GM23338 (cell line): ENCODE data around the gene APOBEC4. TPM values are rescaled to one million over a fixed set of nuclear protein-coding genes. Genes with fewer than 3 reads are reported as not detected.

Source experiments
- ATAC-seq: fragments of 200-7000 bp; cut with Tn5 transposase; 3 replicates; pipeline ENCODE4 v1.9.1; 2020
- DNase-seq: peaks from one replicate; pipeline ENCODE4 v3.0.0-alpha.2; 2015; ENCODE audit warnings: low spot score
- H2AFZ ChIP-seq: fragments of 200-600 bp; sonication (generic); 2 replicates; pipeline ENCODE4 v1.8.0; 2016; ENCODE audit warnings: antibody characterized with exemption, mild to moderate bottlenecking, moderate library complexity
- H3F3A ChIP-seq: fragments of 200-600 bp; sonication (generic); replicated peaks from 2 replicates; pipeline ENCODE4 v1.8.0; 2017; ENCODE audit warnings: antibody characterized with exemption, mixed run types, low read depth
- H3K27ac ChIP-seq: fragments of 200-600 bp; sonication (generic); 2 replicates; pipeline ENCODE4 v1.6.1; 2016; ENCODE audit warnings: low read depth
- H3K27me3 ChIP-seq: fragments of 200-600 bp; sonication (generic); 2 replicates; pipeline ENCODE4 v1.8.0; 2016; ENCODE audit warnings: mild to moderate bottlenecking, mixed run types, moderate library complexity; ENCODE audit not compliant: insufficient read depth
- H3K36me3 ChIP-seq: fragments of 200-600 bp; sonication (generic); 2 replicates; pipeline ENCODE4 v1.8.0; 2016; ENCODE audit warnings: mild to moderate bottlenecking; ENCODE audit not compliant: insufficient read depth
- H3K4me1 ChIP-seq: fragments of 200-600 bp; sonication (generic); 2 replicates; pipeline ENCODE4 v1.8.0; 2016; ENCODE audit warnings: mild to moderate bottlenecking, moderate library complexity; ENCODE audit not compliant: insufficient read depth
- H3K4me2 ChIP-seq: fragments of 200-600 bp; sonication (generic); 2 replicates; pipeline ENCODE4 v1.7.1; 2017; ENCODE audit warnings: mixed run types
- H3K4me3 ChIP-seq: fragments of 200-600 bp; sonication (generic); 2 replicates; pipeline ENCODE4 v1.6.1; 2016; ENCODE audit warnings: mixed run types
- H3K79me2 ChIP-seq: fragments of 200-600 bp; sonication (generic); replicated peaks from 2 replicates; pipeline ENCODE4 v1.8.0; 2017; ENCODE audit warnings: mild to moderate bottlenecking; ENCODE audit not compliant: insufficient read depth
- H3K9me2 ChIP-seq: fragments of 200-600 bp; sonication (generic); 2 replicates; pipeline ENCODE4 v1.8.0; 2017; ENCODE audit not compliant: insufficient read depth
- H4K20me1 ChIP-seq: fragments of 200-600 bp; sonication (generic); replicated peaks from 2 replicates; pipeline ENCODE4 v1.8.0; 2017; ENCODE audit warnings: mild to moderate bottlenecking; ENCODE audit not compliant: insufficient read depth
- H3K27ac Mint-ChIP-seq: 2 replicates; pipeline ENCODE4 v1.8.0; 2020; ENCODE audit warnings: inconsistent platforms, mild to moderate bottlenecking, moderate library complexity, mixed read lengths
- H3K27me3 Mint-ChIP-seq: 3 replicates; pipeline ENCODE4 v1.8.0; 2022; ENCODE audit warnings: low read depth, mild to moderate bottlenecking, moderate library complexity, mixed read lengths, inconsistent platforms; ENCODE audit not compliant: insufficient read depth, poor library complexity
- H3K36me3 Mint-ChIP-seq: 3 replicates; pipeline ENCODE4 v1.8.0; 2021; ENCODE audit warnings: low read depth, mild to moderate bottlenecking, inconsistent platforms, moderate library complexity, mixed read lengths
- H3K4me1 Mint-ChIP-seq: 3 replicates; pipeline ENCODE4 v1.8.0; 2020; ENCODE audit warnings: mild to moderate bottlenecking, inconsistent platforms, mixed read lengths
- H3K4me3 Mint-ChIP-seq: 3 replicates; pipeline ENCODE4 v1.8.0; 2021; ENCODE audit warnings: moderate library complexity, mild to moderate bottlenecking, inconsistent platforms, mixed read lengths
- H3K9me3 Mint-ChIP-seq: 3 replicates; pipeline ENCODE4 v1.8.0; 2020; ENCODE audit warnings: moderate library complexity, mild to moderate bottlenecking, inconsistent platforms, mixed read lengths
- CREB1 ChIP-seq: fragments of 250-450 bp; sonication (Bioruptor Pico); IDR thresholded peaks from 2 replicates; pipeline ENCODE4 v1.5.0; 2020; ENCODE audit warnings: low read depth, mild to moderate bottlenecking, moderate library complexity
- EZH2 ChIP-seq: fragments of 200-600 bp; sonication (generic); IDR thresholded peaks from one replicate; pipeline ENCODE4 v1.8.0; 2017; ENCODE audit warnings: antibody characterized with exemption, mild to moderate bottlenecking, low read depth; ENCODE audit not compliant: unreplicated experiment
- NANOG ChIP-seq: IDR thresholded peaks from 2 replicates; pipeline ENCODE4 v1.6.1; 2016; ENCODE audit warnings: antibody characterized with exemption, borderline replicate concordance
- POLR2AphosphoS5 ChIP-seq: IDR thresholded peaks from 2 replicates; pipeline ENCODE4 v1.6.1; 2016; ENCODE audit warnings: antibody characterized with exemption, low read depth
- STAT1 ChIP-seq: IDR thresholded peaks from one replicate; pipeline ENCODE4 v1.6.1; 2016; ENCODE audit warnings: antibody characterized with exemption; ENCODE audit not compliant: unreplicated experiment
- ZNF114 ChIP-seq: fragments of 250-450 bp; sonication (Bioruptor Pico); IDR thresholded peaks from 2 replicates; pipeline ENCODE4 v1.5.0; 2020; ENCODE audit warnings: mild to moderate bottlenecking, moderate library complexity
- polyA plus RNA-seq: library from polyadenylated mRNA; unstranded; fragments of >200 nt; fragmentation: Nextera tagmentation; extraction: Ambion mirVana; gene quantifications from 2 replicates; pipeline ENCODE4 v1.2.1, GENCODE V29; 2016
- total RNA-seq: library from RNA; depleted of rRNA; stranded (reverse); fragments of >200 nt; shearing (Covaris generic); gene quantifications from 2 replicates; pipeline ENCODE4 v1.2.3, GENCODE V29; 2014
- TF ChIP-seq, protein P1 (sequence below): IDR thresholded peaks from 2 replicates; pipeline ENCODE4 v1.6.1; 2016; ENCODE audit warnings: antibody characterized with exemption
- TF ChIP-seq, protein P2 (sequence below), 2 experiments: fragments of 200-600 bp in 1 of 2; sonication (generic) in 1 of 2; conservative IDR thresholded peaks; 2 replicates each; pipeline versions ENCODE4 v1.5.1 to v1.6.1; 2016 to 2017; ENCODE audit warnings: antibody characterized with exemption in 2 of 2, low read depth in 2 of 2, mild to moderate bottlenecking in 2 of 2, moderate library complexity in 1 of 2
- TF ChIP-seq, protein P3 (sequence below): IDR thresholded peaks from one replicate; pipeline ENCODE4 v1.6.1; 2018; ENCODE audit warnings: antibody characterized with exemption; ENCODE audit not compliant: unreplicated experiment

APOBEC4 gene
- total and polyA plus RNA-seq, 2 experiments from 2014 or later = 0.10 TPM; not detected in 1

DNA sequence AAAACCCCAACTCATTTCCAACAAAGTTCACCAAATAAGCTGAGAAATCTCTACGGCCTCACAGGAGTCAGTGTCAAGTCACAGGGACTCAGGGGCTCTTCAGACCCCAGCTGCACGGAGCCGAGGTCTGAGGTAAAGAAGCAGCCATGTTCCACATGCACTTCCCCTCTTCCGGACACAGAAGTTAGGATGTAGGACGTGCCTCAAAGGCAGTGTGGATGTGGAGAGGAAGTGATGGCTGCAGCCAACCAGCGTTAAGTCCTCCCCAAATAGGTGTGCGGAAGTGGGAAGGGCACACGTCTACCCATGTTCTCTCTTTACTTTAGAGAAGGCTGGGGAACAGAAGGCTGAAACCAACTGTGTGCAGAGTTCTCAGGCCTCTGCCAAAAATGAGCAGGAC, 48.3 kb downstream of the APOBEC4 start (continued):
- TF ChIP-seq EZH2 (no peak), CREB1 (CRISPR knock-in tag) (no peak), ZNF114 (CRISPR knock-in tag) (no peak), STAT1 (no peak)
- TF ChIP-seq, protein P1, sequence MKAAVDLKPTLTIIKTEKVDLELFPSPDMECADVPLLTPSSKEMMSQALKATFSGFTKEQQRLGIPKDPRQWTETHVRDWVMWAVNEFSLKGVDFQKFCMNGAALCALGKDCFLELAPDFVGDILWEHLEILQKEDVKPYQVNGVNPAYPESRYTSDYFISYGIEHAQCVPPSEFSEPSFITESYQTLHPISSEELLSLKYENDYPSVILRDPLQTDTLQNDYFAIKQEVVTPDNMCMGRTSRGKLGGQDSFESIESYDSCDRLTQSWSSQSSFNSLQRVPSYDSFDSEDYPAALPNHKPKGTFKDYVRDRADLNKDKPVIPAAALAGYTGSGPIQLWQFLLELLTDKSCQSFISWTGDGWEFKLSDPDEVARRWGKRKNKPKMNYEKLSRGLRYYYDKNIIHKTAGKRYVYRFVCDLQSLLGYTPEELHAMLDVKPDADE = no peak
- TF ChIP-seq, protein P2, sequence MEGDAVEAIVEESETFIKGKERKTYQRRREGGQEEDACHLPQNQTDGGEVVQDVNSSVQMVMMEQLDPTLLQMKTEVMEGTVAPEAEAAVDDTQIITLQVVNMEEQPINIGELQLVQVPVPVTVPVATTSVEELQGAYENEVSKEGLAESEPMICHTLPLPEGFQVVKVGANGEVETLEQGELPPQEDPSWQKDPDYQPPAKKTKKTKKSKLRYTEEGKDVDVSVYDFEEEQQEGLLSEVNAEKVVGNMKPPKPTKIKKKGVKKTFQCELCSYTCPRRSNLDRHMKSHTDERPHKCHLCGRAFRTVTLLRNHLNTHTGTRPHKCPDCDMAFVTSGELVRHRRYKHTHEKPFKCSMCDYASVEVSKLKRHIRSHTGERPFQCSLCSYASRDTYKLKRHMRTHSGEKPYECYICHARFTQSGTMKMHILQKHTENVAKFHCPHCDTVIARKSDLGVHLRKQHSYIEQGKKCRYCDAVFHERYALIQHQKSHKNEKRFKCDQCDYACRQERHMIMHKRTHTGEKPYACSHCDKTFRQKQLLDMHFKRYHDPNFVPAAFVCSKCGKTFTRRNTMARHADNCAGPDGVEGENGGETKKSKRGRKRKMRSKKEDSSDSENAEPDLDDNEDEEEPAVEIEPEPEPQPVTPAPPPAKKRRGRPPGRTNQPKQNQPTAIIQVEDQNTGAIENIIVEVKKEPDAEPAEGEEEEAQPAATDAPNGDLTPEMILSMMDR (conservative IDR thresholded peaks at IDR 0.05; ENCODE audit: low read depth in 2 of 2) = no peak

DNA sequence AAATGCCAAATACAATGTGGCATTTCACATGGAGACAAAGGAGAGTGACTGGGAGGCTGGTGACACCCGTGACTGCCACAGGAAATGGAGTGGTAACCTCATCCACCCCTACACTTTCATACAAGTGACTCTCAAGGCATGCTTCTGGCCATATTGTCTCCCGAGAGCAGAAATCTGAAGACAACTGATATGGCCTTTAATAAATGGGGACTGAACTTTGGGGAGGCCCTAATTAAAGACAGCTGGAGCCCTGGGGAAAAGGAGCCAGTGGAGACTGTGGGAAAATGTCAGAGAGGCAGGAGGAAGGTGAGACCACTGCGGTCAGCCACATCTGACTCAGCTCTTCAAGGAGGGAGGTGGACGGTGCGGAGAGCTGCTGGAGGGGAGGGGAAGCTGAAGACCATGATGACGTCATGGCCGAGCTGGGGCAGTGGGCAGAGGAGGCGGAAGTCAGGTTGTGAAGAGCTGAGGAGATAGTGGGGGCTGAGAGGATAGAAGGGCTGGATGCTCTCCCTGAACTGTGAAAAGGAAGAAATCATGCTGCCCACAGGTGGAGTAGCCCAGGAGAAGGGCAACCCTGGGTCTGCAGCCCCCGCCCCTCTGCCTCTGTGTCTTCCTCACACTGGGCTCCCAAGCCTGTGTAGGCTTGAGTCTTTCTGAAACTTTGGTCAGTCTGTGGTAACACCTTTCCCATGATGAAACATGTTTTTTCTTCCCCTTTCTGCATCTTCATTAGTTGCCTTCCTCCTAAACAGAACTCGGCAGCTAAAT, 48.9 kb downstream of the APOBEC4 start:
- H3K27me3 ChIP-seq = no peaks in the 10 kb centered on the region
- H3K36me3 Mint-ChIP-seq = no peaks in the 10 kb centered on the region
- no peaks in the 10 kb centered on the region for H4K20me1 ChIP-seq
- TF ChIP-seq, protein P1 = no peak
- TF ChIP-seq ZNF114 (CRISPR knock-in tag) = no peak
- no peak for TF ChIP-seq NANOG
- no peak for TF ChIP-seq EZH2
- TF ChIP-seq, protein P3, sequence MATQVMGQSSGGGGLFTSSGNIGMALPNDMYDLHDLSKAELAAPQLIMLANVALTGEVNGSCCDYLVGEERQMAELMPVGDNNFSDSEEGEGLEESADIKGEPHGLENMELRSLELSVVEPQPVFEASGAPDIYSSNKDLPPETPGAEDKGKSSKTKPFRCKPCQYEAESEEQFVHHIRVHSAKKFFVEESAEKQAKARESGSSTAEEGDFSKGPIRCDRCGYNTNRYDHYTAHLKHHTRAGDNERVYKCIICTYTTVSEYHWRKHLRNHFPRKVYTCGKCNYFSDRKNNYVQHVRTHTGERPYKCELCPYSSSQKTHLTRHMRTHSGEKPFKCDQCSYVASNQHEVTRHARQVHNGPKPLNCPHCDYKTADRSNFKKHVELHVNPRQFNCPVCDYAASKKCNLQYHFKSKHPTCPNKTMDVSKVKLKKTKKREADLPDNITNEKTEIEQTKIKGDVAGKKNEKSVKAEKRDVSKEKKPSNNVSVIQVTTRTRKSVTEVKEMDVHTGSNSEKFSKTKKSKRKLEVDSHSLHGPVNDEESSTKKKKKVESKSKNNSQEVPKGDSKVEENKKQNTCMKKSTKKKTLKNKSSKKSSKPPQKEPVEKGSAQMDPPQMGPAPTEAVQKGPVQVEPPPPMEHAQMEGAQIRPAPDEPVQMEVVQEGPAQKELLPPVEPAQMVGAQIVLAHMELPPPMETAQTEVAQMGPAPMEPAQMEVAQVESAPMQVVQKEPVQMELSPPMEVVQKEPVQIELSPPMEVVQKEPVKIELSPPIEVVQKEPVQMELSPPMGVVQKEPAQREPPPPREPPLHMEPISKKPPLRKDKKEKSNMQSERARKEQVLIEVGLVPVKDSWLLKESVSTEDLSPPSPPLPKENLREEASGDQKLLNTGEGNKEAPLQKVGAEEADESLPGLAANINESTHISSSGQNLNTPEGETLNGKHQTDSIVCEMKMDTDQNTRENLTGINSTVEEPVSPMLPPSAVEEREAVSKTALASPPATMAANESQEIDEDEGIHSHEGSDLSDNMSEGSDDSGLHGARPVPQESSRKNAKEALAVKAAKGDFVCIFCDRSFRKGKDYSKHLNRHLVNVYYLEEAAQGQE = no peak
- no peak for TF ChIP-seq POLR2AphosphoS5
- 0 out of 2 replicates have a peak overlapping the region, but pooled peaks have one; percentile 20 for H3K27ac Mint-ChIP-seq
- no peaks in the 10 kb centered on the region for H3F3A ChIP-seq
- no peak overlapping the region for H3K4me3 Mint-ChIP-seq
- ATAC-seq = no peak
- H3K4me2 ChIP-seq = no peak overlapping the region
- DNase-seq = no peak
- H2AFZ ChIP-seq = peak overlapping the region; percentile 87
- peaks cover 6% of the 10 kb centered on the region for H3K27me3 Mint-ChIP-seq
- H3K9me2 ChIP-seq = 0 out of 2 replicates have a peak, but pooled peaks cover 8% of the 10 kb centered on the region
- H3K36me3 ChIP-seq = no peaks in the 10 kb centered on the region
- H3K4me1 ChIP-seq = no peaks in the 10 kb centered on the region
- H3K9me3 Mint-ChIP-seq = no peaks in the 10 kb centered on the region; the same call in 2 of the 3 replicates
- no peak overlapping the region for H3K27ac ChIP-seq
- no peak overlapping the region for H3K4me3 ChIP-seq
- H3K79me2 ChIP-seq = no peaks in the 10 kb centered on the region
- H3K4me1 Mint-ChIP-seq = peaks cover 3% of the 10 kb centered on the region; the same call in 2 of the 3 replicates
